ENCODE measurements around the gene NMNAT3.

GRCh38 chr3:139655909-139656595 lies 21.7 kb downstream of the NMNAT3 start:
- TF ChIP-seq EZH2phosphoT487 (IDR thresholded peaks at IDR 0.05; ENCODE audit: borderline replicate concordance) (no peak), CTCF (conservative IDR thresholded peaks at IDR 0.05; ENCODE audit: low read length) (no peak)

All from Loucy (cell line).